OCI-LY7 (cell line): ENCODE measurements around the gene NGEF. TPM values are rescaled to one million over a fixed set of nuclear protein-coding genes. Genes with fewer than 3 reads are reported as not detected.

ENCODE experiments used
- BruUV-seq: library from RNA; stranded (reverse); fragments of 400-500 nt; replicated peaks from 2 replicates; lab custom pipeline; 2021; lab: Mats Ljungman, UMichigan
- CTCF ChIA-PET: fragments of 300-600 bp; sonication (Branson Sonifier 250); formaldehyde crosslinking; loops from one replicate; lab custom pipeline; 2022; ENCODE audit warnings: antibody characterized with exemption; ENCODE audit not compliant: unreplicated experiment; lab: Charles Lee
- POLR2A ChIA-PET: fragments of 300-600 bp; sonication (Branson Sonifier 250); formaldehyde crosslinking; loops from one replicate; lab custom pipeline; 2022; ENCODE audit warnings: antibody characterized with exemption; lab: Charles Lee
- DNase-seq: peaks from one replicate; pipeline ENCODE4 v3.0.0-alpha.2; 2015; ENCODE audit warnings: low spot score
- H2AFZ ChIP-seq: fragments of 200-600 bp; sonication (generic), shearing (Covaris generic); 2 replicates; pipeline ENCODE4 v1.6.1; 2014; ENCODE audit warnings: mild to moderate bottlenecking, antibody characterized with exemption, low read length, moderate library complexity
- H3K27ac ChIP-seq: fragments of 200-600 bp; sonication (generic); 2 replicates; pipeline ENCODE4 v1.5.1; 2014; ENCODE audit warnings: mixed run types, low read depth, mild to moderate bottlenecking, moderate library complexity, low read length, inconsistent platforms; ENCODE audit not compliant: poor library complexity, severe bottlenecking
- H3K36me3 ChIP-seq: fragments of 200-600 bp; sonication (generic); 2 replicates; pipeline ENCODE4 v1.6.1; 2014; ENCODE audit warnings: mild to moderate bottlenecking, antibody characterized with exemption, low read length, moderate library complexity, mixed read lengths; ENCODE audit not compliant: insufficient read depth
- H3K4me1 ChIP-seq: fragments of 200-600 bp; sonication (generic); 2 replicates; pipeline ENCODE4 v1.5.1; 2014; ENCODE audit warnings: mild to moderate bottlenecking, low read length; ENCODE audit not compliant: insufficient read depth, poor library complexity, severe bottlenecking
- H3K4me2 ChIP-seq: fragments of 200-600 bp; sonication (generic); 2 replicates; pipeline ENCODE4 v1.6.1; 2014; ENCODE audit warnings: mild to moderate bottlenecking, low read length
- H3K4me3 ChIP-seq: fragments of 200-600 bp; sonication (generic); 2 replicates; pipeline ENCODE4 v1.5.1; 2014; ENCODE audit warnings: mild to moderate bottlenecking, low read depth, low read length; ENCODE audit not compliant: poor library complexity, severe bottlenecking
- H3K79me2 ChIP-seq: fragments of 200-600 bp; sonication (generic); 2 replicates; pipeline ENCODE4 v1.6.1; 2016; ENCODE audit warnings: low read depth, mild to moderate bottlenecking, low read length, moderate library complexity, mixed read lengths; ENCODE audit not compliant: insufficient read depth
- H3K9me2 ChIP-seq: fragments of 200-600 bp; sonication (generic); 2 replicates; pipeline ENCODE4 v1.6.1; 2016; ENCODE audit warnings: mild to moderate bottlenecking, low read length, mixed read lengths; ENCODE audit not compliant: insufficient read depth
- H3K9me3 ChIP-seq: fragments of 200-600 bp; sonication (generic); 2 replicates; pipeline ENCODE4 v1.6.1; 2014; ENCODE audit warnings: mild to moderate bottlenecking, mixed run types, low read length, mixed read lengths
- H4K20me1 ChIP-seq: fragments of 200-600 bp; sonication (generic); 2 replicates; pipeline ENCODE4 v1.6.1; 2014; ENCODE audit warnings: mild to moderate bottlenecking, antibody characterized with exemption, low read length, moderate library complexity, mixed read lengths; ENCODE audit not compliant: insufficient read depth
- EZH2phosphoT487 ChIP-seq: fragments of 200-600 bp; sonication (generic); IDR thresholded peaks from 2 replicates; pipeline ENCODE4 v1.6.1; 2018; ENCODE audit warnings: low read depth, borderline replicate concordance, mild to moderate bottlenecking, mixed run types, antibody characterized with exemption, low read length, moderate library complexity, mixed read lengths
- intact Hi-C: fragments of 100-400 bp; cut with micrococcal nuclease; formaldehyde crosslinking; loops from one replicate; pipeline ENCODE4 v1.10.0; 2022; ENCODE audit not compliant: unreplicated experiment
- total RNA-seq, 2 experiments: library from RNA; depleted of rRNA in 1 of 2; stranded (reverse); fragments of >200 nt in 1 of 2; shearing (Covaris generic) in 1 of 2; gene quantifications; 2 replicates each; pipeline ENCODE4 v1.2.3, GENCODE V29; 2014 to 2022
- TF ChIP-seq, protein P1 (sequence below): fragments of 200-600 bp; sonication (generic); conservative IDR thresholded peaks from 2 replicates; pipeline ENCODE4 v1.5.1; 2014; ENCODE audit warnings: mild to moderate bottlenecking, antibody characterized with exemption, low read length, moderate library complexity, mixed read lengths

The NGEF gene
- total RNA-seq, 2 experiments from 2014 or later = 0.82 TPM; not detected in 1

GRCh38 chr2:232878855-232879617 is 134.0 kb downstream of the NGEF start:
- Histone ChIP-seq H3K4me1 (no peaks in the 10 kb centered on the region), H2AFZ (no peak overlapping the region), H3K4me2 (no peak overlapping the region), H3K27ac (no peak overlapping the region), H3K4me3 (no peak overlapping the region), H3K9me3 (no peaks in the 10 kb centered on the region), H4K20me1 (no peaks in the 10 kb centered on the region), H3K9me2 (no peaks in the 10 kb centered on the region), H3K36me3 (no peaks in the 10 kb centered on the region), H3K79me2 (no peaks in the 10 kb centered on the region)
- POLR2A ChIA-PET = no interaction called here
- TF ChIP-seq EZH2phosphoT487 = no peak
- TF ChIP-seq, protein P1, sequence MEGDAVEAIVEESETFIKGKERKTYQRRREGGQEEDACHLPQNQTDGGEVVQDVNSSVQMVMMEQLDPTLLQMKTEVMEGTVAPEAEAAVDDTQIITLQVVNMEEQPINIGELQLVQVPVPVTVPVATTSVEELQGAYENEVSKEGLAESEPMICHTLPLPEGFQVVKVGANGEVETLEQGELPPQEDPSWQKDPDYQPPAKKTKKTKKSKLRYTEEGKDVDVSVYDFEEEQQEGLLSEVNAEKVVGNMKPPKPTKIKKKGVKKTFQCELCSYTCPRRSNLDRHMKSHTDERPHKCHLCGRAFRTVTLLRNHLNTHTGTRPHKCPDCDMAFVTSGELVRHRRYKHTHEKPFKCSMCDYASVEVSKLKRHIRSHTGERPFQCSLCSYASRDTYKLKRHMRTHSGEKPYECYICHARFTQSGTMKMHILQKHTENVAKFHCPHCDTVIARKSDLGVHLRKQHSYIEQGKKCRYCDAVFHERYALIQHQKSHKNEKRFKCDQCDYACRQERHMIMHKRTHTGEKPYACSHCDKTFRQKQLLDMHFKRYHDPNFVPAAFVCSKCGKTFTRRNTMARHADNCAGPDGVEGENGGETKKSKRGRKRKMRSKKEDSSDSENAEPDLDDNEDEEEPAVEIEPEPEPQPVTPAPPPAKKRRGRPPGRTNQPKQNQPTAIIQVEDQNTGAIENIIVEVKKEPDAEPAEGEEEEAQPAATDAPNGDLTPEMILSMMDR = no peak
- no TSS peak for BruUV-seq
- DNase-seq = no peak
- CTCF ChIA-PET = no interaction called here
- intact Hi-C loops = no loop called here

DNA sequence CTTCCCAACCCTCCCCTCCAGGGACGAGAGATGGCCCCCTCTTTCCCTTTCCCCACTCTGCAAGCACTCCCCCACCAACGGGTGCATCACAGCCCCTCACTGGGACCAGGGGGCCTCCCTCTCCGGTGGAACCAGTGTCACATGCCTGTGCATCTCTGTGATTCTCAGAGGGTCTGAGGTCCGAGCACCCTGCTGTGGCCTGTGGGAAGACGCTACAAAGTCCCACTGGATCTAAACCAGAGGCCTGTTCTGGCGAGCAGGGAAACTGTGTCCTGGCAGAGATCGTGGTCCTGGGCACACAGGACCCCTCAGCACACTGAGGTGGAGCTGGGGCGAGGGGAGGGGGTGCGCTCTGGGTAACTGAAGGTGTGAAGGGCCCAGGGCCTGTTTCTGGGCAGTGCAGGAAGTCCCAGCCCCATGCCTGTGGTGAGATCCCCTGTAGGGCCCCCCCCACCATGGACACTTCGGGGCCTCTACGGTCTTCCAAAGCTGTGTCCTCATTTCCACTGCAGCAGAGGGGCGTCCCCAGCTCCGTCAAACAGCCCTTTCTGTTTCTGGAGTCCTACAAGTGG is 135.0 kb downstream of the NGEF start:
- intact Hi-C loops = no loop called here
- Histone ChIP-seq H3K36me3 (no peaks in the 10 kb centered on the region), H3K9me2 (no peaks in the 10 kb centered on the region), H3K4me1 (no peaks in the 10 kb centered on the region), H2AFZ (no peak overlapping the region), H3K9me3 (no peaks in the 10 kb centered on the region), H4K20me1 (no peaks in the 10 kb centered on the region), H3K27ac (no peak overlapping the region), H3K79me2 (no peaks in the 10 kb centered on the region), H3K4me3 (no peak overlapping the region), H3K4me2 (no peak overlapping the region)
- POLR2A ChIA-PET = interaction anchor here (0.6 kb wide), 1 partner anchor 910 kb away, joined by 3 read pairs; no protein-coding TSS in a partner anchor
- CTCF ChIA-PET = no interaction called here
- TF ChIP-seq EZH2phosphoT487 = no peak
- TF ChIP-seq, protein P1 = no peak
- no peak for DNase-seq
- no TSS peak for BruUV-seq

DNA sequence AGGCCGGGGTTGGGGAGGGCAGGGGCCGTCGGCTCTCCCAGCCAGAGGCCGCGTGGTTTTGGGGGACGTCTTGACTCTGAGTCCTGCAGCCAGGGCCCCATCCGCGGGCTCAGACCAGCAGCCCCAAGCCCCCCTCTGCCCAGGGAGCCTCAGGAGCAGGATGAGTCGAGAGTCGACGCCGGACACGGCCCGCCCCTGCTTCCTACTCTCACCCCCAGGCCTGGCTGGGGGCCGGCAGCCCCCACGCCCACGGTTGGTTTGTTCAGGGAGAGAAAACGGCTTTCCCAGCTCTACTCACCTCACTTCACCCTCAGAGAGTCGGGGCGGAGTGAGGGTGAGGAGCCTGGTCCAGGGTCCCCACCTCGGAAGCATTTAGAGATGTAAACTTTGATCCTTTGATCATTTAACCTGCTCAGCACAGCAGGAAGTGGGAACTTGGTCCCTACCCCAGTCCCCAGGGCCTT is 136.0 kb downstream of the NGEF start:
- H3K79me2 ChIP-seq = no peaks in the 10 kb centered on the region
- CTCF ChIA-PET = no interaction called here

More for the DNA sequence above, 136.0 kb downstream of the NGEF start:
- Histone ChIP-seq H3K4me1 (no peaks in the 10 kb centered on the region), H3K27ac (no peak overlapping the region), H3K4me3 (peak overlapping the region; percentile 63), H3K4me2 (peak overlapping the region; percentile 53), H2AFZ (0 out of 2 replicates have a peak overlapping the region, but pooled peaks have one; percentile 10), H3K9me3 (no peaks in the 10 kb centered on the region), H3K36me3 (no peaks in the 10 kb centered on the region), H3K9me2 (no peaks in the 10 kb centered on the region), H4K20me1 (no peaks in the 10 kb centered on the region)
- intact Hi-C loops = no loop called here
- no peak for DNase-seq
- POLR2A ChIA-PET = no interaction called here
- no peak for TF ChIP-seq EZH2phosphoT487
- TF ChIP-seq, protein P1 = no peak
- no TSS peak for BruUV-seq
